Endodermal cell (in vitro differentiated cells): ENCODE results near the gene SYCP2L. TPM values are rescaled to one million over a fixed set of nuclear protein-coding genes. Genes with fewer than 3 reads are reported as not detected.

Source experiments
- DNase-seq: peaks from one replicate; pipeline ENCODE4 v3.0.0-alpha.2; 2017
- H3K27ac ChIP-seq: 2 replicates; pipeline ENCODE4 v1.5.1; 2013; ENCODE audit warnings: mild to moderate bottlenecking, low read depth, low read length, moderate library complexity
- H3K27me3 ChIP-seq: 2 replicates; pipeline ENCODE4 v1.6.1; 2013; ENCODE audit warnings: mild to moderate bottlenecking, low read length, moderate library complexity; ENCODE audit not compliant: insufficient read depth, control insufficient read depth, poor library complexity, severe bottlenecking
- H3K36me3 ChIP-seq: 2 replicates; pipeline ENCODE4 v1.7.0; 2013; ENCODE audit warnings: mild to moderate bottlenecking, low read length, moderate library complexity; ENCODE audit not compliant: control insufficient read depth, insufficient read depth
- H3K4me1 ChIP-seq: one replicate; pipeline ENCODE4 v1.7.0; 2013; ENCODE audit warnings: low read length; ENCODE audit not compliant: control insufficient read depth, insufficient read depth
- H3K4me3 ChIP-seq: 2 replicates; pipeline ENCODE4 v1.5.1; 2013; ENCODE audit warnings: mild to moderate bottlenecking, low read length, moderate library complexity
- H3K9ac ChIP-seq: 2 replicates; pipeline ENCODE4 v1.6.1; 2013; ENCODE audit warnings: mild to moderate bottlenecking, low read length, moderate library complexity; ENCODE audit not compliant: poor library complexity, severe bottlenecking; ENCODE audit errors: extremely low read depth
- H3K9me3 ChIP-seq: 2 replicates; pipeline ENCODE4 v1.6.1; 2013; ENCODE audit warnings: mild to moderate bottlenecking, low read length, moderate library complexity; ENCODE audit not compliant: control insufficient read depth
- H3K27ac Mint-ChIP-seq: 2 replicates; pipeline ENCODE4 v1.8.0; 2020; ENCODE audit warnings: mixed read lengths
- H3K27me3 Mint-ChIP-seq: 2 replicates; pipeline ENCODE4 v1.8.0; 2021; ENCODE audit warnings: mild to moderate bottlenecking, mixed read lengths; ENCODE audit not compliant: insufficient read depth
- H3K36me3 Mint-ChIP-seq: 2 replicates; pipeline ENCODE4 v1.8.0; 2020; ENCODE audit warnings: low read depth, mixed read lengths
- H3K4me1 Mint-ChIP-seq: 2 replicates; pipeline ENCODE4 v1.8.0; 2020; ENCODE audit warnings: mixed read lengths
- H3K4me3 Mint-ChIP-seq: 2 replicates; pipeline ENCODE4 v1.8.0; 2020; ENCODE audit warnings: mild to moderate bottlenecking, moderate library complexity, mixed read lengths
- H3K9me3 Mint-ChIP-seq: 2 replicates; pipeline ENCODE4 v1.8.0; 2020; ENCODE audit warnings: mild to moderate bottlenecking, mixed read lengths
- WGBS, 2 experiments: methylation state at CpG; one replicate each; pipeline versions ENCODE4 v1.1.5 to v1.1.7; 2013; ENCODE audit warnings: missing lambda C conversion rate in 2 of 2, mixed read lengths in 1 of 2; ENCODE audit not compliant: insufficient coverage in 1 of 2, insufficient read length in 1 of 2; 5-methylcytosine and 5-hydroxymethylcytosine counted together
- total RNA-seq, 2 donors: library from RNA; stranded (reverse); fragmentation: NEBNext Ultra II Directional in 1 of 2; extraction: Animal tissue kit (Norgen Biotek cat#: 25700) in 1 of 2; gene quantifications; 2 replicates in 1 of 2; 3 replicates in 1 of 2; pipeline ENCODE4 v1.2.1, GENCODE V29; 2021
- TF ChIP-seq, protein P1 (sequence below): fragments of 200-600 bp; sonication (generic); conservative IDR thresholded peaks from 2 replicates; pipeline ENCODE4 v1.5.0; 2021; ENCODE audit warnings: antibody characterized with exemption, mild to moderate bottlenecking

The SYCP2L gene
- total RNA-seq, 2 donors from 2014 or later = 4.2 to 12.4 TPM

DNA sequence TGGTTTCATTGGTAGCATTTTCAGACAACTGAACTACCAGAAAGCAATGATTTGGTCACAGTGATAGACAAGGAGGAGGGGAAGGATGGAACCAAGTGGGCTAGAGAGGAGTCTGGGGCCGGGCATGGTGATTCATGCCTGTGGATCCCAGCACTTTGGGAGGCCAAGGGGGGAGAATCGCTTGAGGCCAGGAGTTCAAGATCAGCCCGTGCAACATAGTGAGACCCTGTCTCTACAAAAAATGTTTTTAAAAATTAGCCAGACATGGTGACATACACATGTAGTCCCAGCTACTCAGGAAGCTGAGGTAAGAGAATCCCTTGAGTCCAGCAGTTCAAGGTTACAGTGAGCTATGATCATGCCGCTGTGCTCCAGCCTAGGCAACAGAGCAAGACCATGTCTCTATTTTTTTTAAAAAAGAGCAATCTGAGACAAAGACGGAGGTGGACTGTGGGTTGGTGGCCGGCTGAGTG lies 70.6 kb downstream of the SYCP2L start:
- peaks cover 3% of the 10 kb centered on the region for H3K36me3 Mint-ChIP-seq
- Histone ChIP-seq H3K4me1 (no peaks in the 10 kb centered on the region), H3K27ac (no peak overlapping the region), H3K9ac (no peak overlapping the region), H3K36me3 (no peaks in the 10 kb centered on the region), H3K9me3 (peaks cover 5% of the 10 kb centered on the region), H3K27me3 (peaks cover 23% of the 10 kb centered on the region), H3K4me3 (no peak overlapping the region)
- DNase-seq = no peak
- 87 to 94% methylated on average over 4 to 6 of the region's 6 CpGs for WGBS, 2 experiments
- no peak overlapping the region for H3K27ac Mint-ChIP-seq
- TF ChIP-seq, protein P1, sequence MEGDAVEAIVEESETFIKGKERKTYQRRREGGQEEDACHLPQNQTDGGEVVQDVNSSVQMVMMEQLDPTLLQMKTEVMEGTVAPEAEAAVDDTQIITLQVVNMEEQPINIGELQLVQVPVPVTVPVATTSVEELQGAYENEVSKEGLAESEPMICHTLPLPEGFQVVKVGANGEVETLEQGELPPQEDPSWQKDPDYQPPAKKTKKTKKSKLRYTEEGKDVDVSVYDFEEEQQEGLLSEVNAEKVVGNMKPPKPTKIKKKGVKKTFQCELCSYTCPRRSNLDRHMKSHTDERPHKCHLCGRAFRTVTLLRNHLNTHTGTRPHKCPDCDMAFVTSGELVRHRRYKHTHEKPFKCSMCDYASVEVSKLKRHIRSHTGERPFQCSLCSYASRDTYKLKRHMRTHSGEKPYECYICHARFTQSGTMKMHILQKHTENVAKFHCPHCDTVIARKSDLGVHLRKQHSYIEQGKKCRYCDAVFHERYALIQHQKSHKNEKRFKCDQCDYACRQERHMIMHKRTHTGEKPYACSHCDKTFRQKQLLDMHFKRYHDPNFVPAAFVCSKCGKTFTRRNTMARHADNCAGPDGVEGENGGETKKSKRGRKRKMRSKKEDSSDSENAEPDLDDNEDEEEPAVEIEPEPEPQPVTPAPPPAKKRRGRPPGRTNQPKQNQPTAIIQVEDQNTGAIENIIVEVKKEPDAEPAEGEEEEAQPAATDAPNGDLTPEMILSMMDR = no peak
- H3K27me3 Mint-ChIP-seq = peaks cover 83% of the 10 kb centered on the region
- no peak overlapping the region for H3K4me3 Mint-ChIP-seq
- no peaks in the 10 kb centered on the region for H3K9me3 Mint-ChIP-seq
- no peaks in the 10 kb centered on the region for H3K4me1 Mint-ChIP-seq

DNA sequence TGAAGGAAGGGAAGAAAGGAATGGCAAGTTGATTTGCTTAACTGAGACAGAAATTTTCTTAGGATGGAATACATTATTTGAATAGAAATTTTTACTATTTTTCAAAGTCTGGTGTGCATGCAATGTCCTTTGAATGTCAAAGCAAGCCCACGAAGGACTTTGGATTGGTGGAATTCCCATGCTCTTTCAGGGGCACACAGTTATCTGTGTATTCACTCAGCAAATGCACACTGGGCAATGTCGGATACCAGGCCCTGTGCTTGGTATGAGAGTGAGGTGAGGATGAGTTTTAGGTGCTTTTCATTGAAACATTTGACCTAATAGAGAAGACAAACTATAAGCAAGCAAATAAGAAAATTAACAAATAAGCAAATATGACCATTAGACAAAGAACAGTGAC lies 73.3 kb downstream of the SYCP2L start:
- no peak for DNase-seq
- Mint-ChIP-seq H3K27me3 (peaks cover 90% of the 10 kb centered on the region), H3K36me3 (peaks cover 7% of the 10 kb centered on the region), H3K9me3 (peaks cover 5% of the 10 kb centered on the region), H3K4me3 (no peak overlapping the region), H3K4me1 (peaks cover 9% of the 10 kb centered on the region), H3K27ac (no peak overlapping the region)
- TF ChIP-seq, protein P1 = no peak
- WGBS, 2 experiments = 78 to 91% methylated on average over 1 to 2 of the region's 2 CpGs
- peaks cover 26% of the 10 kb centered on the region for H3K27me3 ChIP-seq
- peaks cover 6% of the 10 kb centered on the region for H3K4me1 ChIP-seq
- H3K9me3 ChIP-seq = peaks cover 8% of the 10 kb centered on the region
- H3K9ac ChIP-seq = no peak overlapping the region
- no peaks in the 10 kb centered on the region for H3K36me3 ChIP-seq
- H3K27ac ChIP-seq = no peak overlapping the region
- no peak overlapping the region for H3K4me3 ChIP-seq

DNA sequence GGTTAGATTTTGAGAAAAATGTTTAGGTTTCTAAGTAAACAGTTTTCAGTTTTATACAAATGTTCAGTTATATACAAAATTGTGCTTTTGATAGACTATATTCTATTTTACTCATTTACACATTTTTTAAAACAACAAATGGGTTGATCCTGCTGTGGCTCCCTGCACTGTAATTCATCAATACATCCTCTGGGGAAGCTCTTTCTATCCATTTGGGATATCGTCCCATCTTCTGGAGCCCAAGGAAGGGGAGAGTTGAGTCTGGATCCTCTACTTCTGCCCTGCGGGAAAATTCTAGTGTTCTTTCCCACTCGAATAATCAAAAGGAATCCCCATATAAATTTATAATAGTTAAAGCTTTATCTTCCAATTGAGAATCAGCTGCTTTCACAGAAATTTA lies 75.0 kb downstream of the SYCP2L start:
- H3K4me3 ChIP-seq = no peak overlapping the region
- Mint-ChIP-seq H3K4me1 (peaks cover 9% of the 10 kb centered on the region), H3K27me3 (peaks cover 90% of the 10 kb centered on the region), H3K4me3 (no peak overlapping the region), H3K9me3 (peaks cover 22% of the 10 kb centered on the region), H3K27ac (no peak overlapping the region), H3K36me3 (peaks cover 16% of the 10 kb centered on the region)
- H3K27me3 ChIP-seq = peaks cover 30% of the 10 kb centered on the region
- peaks cover 20% of the 10 kb centered on the region for H3K9me3 ChIP-seq
- WGBS, 2 experiments = 95% methylated on average over 2 of the region's 3 CpGs; no CpG with 5 or more reads in 1 of the 2 experiments
- H3K27ac ChIP-seq = no peak overlapping the region
- no peak overlapping the region for H3K9ac ChIP-seq
- TF ChIP-seq, protein P1 = peak; percentile 50
- no peaks in the 10 kb centered on the region for H3K36me3 ChIP-seq
- no peak for DNase-seq
- H3K4me1 ChIP-seq = peaks cover 6% of the 10 kb centered on the region
